Activated T-helper 2 cell treated with anti-CD3 and anti-CD28 coated beads, Interferon-gamma antibody, Interleukin-2, Interleukin-4, amounts not matched to agents 10 μg/mL and 5 μg/mL and 100 μg/mL, durations not matched to agents 14 hours and 24 hours and 36 hours (primary cell): ENCODE results near the gene NYAP1. TPM values are rescaled to one million over a fixed set of nuclear protein-coding genes. Genes with fewer than 3 reads are reported as not detected.
"Not testable (repeated sequence)": the region's sequence is repeated elsewhere in the genome, so short reads cannot be mapped to it uniquely, and the experiment has no call there.

Experiments used
- DNase-seq: peaks from one replicate; pipeline ENCODE4 v3.0.0; 2021; ENCODE audit warnings: low spot score
- H3K27ac Mint-ChIP-seq: one replicate; pipeline ENCODE4 v1.8.0; 2021; ENCODE audit warnings: mixed read lengths
- H3K27me3 Mint-ChIP-seq: one replicate; pipeline ENCODE4 v1.8.0; 2021; ENCODE audit warnings: low read depth, mixed read lengths
- H3K36me3 Mint-ChIP-seq: one replicate; pipeline ENCODE4 v1.8.0; 2021; ENCODE audit warnings: low read depth, mixed read lengths
- H3K4me1 Mint-ChIP-seq: one replicate; pipeline ENCODE4 v1.8.0; 2021; ENCODE audit warnings: low read depth, mixed read lengths
- H3K4me3 Mint-ChIP-seq: one replicate; pipeline ENCODE4 v1.8.0; 2021; ENCODE audit warnings: low read depth, mild to moderate bottlenecking, moderate library complexity, mixed read lengths
- H3K9me3 Mint-ChIP-seq: one replicate; pipeline ENCODE4 v1.8.0; 2021; ENCODE audit warnings: mixed read lengths
- intact Hi-C: fragments of 100-400 bp; cut with micrococcal nuclease; formaldehyde crosslinking; loops from one replicate; pipeline ENCODE4 v1.15.1; 2023
- total RNA-seq: library from RNA; stranded (reverse); gene quantifications from 2 replicates; pipeline ENCODE4 v1.2.3, GENCODE V29; 2022

Gene NYAP1
- total RNA-seq: 0.27 and 0.34 TPM in 2 replicates

DNA sequence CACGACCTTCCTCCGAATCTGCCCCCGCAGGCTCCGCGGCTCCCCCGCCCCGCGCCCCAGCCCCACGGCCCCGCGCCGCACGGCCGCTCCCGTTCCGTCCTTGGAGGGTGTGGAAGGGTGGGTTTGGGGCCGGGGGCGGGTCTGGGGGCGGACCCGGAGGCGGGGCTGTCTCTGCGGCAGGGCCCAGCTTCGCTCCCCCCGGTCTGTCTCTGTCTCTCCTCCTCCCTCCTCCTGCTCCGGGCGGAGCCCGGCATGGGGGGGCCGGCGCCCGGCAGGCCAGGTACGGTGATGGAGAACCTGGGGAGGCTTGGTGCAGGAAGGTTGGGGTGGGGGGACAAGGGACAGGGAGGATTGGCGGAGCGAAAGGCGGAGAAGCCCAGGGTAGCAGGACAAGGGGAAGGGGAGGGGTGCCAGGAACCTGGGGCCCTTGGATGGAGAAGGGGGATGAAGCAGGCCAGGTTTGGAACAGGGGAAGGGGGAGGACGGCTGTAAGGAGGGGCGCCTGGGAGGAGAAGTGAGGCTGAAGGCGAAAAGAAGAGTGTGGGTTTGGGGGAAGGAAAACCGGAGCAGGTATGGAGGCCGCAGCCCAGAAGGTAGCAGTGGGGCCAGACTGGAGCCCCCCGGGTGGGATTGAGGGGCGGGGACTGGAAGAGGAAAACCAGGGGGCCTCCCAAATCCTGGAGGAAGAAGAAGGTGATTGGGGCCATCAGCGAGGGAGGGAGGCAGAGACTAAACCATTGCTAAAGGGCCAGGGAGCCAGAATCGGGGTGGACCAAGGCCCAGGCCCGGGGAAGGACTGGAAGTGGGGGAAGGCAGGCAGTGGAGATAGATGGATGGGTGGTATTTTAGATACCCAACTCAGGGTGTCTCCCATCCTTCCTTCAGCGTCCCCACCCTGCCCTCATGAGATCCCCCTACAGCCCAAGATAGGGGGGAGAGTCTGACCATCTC lies at the start of gene NYAP1:
Gene NYAP1 (plus strand): TSS at position 206 of the 951 bp plus-strand sequence. CDS start 1,385 bp downstream, outside the sequence.
- H3K27me3 Mint-ChIP-seq: peaks cover 2% of the 10 kb centered on the region
- no peaks in the 10 kb centered on the region for H3K9me3 Mint-ChIP-seq
- peaks cover 8% of the 10 kb centered on the region for H3K4me1 Mint-ChIP-seq
- peak within 1 kb of the TSS; percentile 90 for H3K4me3 Mint-ChIP-seq
- H3K27ac Mint-ChIP-seq: peak within 1 kb of the TSS; percentile 9
- no peak for DNase-seq
- intact Hi-C loops: no loop called here
- H3K36me3 Mint-ChIP-seq: no peaks in the 10 kb centered on the region

DNA sequence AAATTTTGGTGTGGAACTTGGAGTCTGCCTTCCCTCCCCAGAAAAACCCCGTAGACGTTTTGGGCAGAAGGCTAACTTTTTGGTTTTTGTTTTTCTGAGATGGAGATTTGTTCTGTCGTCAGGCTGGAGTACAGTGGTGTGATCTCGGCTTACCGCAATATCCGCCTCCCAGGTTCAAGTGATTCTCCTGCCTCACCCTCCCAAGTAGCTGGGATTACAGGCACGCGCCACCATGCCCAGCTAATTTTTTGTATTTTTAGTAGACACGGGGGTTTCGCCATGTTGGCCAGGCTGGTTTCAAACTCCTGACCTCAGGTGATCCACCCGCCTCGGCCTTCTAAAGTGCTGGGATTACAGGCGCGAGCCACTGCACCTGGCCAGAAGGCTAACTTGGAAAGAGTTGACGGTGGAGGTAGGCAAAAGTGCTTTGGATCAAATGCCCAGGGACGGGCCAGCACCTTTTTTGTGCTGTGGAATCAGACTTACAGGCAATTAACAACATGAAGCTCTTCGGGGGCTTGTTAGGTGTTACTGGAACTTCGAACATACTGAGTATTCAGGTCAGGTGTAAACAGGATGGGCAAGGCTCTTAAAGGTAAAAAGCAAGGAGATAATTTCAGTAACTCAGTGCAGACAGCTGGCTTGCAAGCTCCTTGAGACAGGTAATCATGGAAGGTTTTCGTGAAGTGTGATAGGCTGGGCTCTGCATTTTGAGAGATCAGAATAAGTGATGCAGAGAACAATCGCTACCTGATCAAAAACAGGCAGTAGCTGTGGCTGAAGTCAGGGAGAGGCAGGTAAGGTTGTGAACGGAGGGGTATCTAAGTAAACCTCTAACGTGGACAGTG lies 49.2 kb upstream of the NYAP1 start:
- Mint-ChIP-seq H3K9me3 (no peaks in the 10 kb centered on the region), H3K27ac (peak overlapping the region; percentile 78), H3K27me3 (no peaks in the 10 kb centered on the region), H3K4me1 (peaks cover 35% of the 10 kb centered on the region), H3K36me3 (peaks cover 56% of the 10 kb centered on the region), H3K4me3 (peak overlapping the region; percentile 85)
- DNase-seq: no peak
- intact Hi-C loops: no loop called here

DNA sequence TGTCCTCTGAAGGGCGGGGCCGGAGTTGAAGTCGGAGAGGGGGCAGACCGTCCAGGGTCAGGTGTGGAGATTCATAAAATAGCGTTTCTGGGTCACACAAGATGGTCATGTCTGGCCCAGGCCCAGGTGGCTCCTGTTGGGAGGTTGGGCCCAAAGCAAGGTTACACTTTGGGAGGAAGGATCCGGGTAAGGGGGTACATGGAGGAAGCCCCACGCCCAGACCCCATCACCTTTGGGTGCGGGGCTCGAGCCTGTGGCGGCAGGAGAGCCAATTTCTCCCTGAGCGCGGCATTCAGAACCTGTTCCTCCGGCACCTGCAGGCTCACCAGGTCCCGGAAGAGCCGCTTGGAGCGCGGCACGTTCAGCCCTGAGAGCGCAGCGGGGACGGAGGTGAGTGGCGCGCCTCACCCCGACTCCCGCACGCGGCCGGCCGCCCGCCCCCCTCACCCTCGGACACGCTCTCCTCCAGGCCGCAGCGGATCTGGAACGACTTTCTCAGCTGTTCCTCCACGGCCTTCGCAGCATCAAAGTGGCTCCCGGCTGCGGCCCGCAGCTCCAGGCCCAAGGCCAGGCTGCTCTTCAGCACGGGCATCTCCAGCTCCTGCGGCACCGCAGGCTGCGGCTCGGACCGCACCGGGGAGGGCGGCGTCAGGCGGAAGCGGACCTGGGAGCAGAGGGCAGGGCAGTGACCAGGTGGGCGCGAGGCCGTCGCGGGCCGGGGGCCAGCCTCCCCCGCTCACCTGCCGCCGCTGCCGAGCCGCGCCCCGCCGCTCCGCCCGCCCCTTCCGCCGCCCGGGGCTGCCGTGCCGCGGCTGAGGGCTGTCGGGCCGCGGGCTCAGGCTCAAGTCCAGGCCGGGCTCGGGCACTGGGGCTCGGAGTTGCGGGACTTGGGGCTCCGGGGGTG lies 48.1 kb upstream of the NYAP1 start:
- H3K9me3 Mint-ChIP-seq: no peaks in the 10 kb centered on the region
- peaks cover 32% of the 10 kb centered on the region for H3K4me1 Mint-ChIP-seq
- H3K27ac Mint-ChIP-seq: peak overlapping the region; percentile 78
- peak overlapping the region; percentile 94 for H3K4me3 Mint-ChIP-seq
- intact Hi-C loops: no loop called here
- no peaks in the 10 kb centered on the region for H3K27me3 Mint-ChIP-seq
- H3K36me3 Mint-ChIP-seq: peaks cover 51% of the 10 kb centered on the region
- peak; percentile 38 for DNase-seq

DNA sequence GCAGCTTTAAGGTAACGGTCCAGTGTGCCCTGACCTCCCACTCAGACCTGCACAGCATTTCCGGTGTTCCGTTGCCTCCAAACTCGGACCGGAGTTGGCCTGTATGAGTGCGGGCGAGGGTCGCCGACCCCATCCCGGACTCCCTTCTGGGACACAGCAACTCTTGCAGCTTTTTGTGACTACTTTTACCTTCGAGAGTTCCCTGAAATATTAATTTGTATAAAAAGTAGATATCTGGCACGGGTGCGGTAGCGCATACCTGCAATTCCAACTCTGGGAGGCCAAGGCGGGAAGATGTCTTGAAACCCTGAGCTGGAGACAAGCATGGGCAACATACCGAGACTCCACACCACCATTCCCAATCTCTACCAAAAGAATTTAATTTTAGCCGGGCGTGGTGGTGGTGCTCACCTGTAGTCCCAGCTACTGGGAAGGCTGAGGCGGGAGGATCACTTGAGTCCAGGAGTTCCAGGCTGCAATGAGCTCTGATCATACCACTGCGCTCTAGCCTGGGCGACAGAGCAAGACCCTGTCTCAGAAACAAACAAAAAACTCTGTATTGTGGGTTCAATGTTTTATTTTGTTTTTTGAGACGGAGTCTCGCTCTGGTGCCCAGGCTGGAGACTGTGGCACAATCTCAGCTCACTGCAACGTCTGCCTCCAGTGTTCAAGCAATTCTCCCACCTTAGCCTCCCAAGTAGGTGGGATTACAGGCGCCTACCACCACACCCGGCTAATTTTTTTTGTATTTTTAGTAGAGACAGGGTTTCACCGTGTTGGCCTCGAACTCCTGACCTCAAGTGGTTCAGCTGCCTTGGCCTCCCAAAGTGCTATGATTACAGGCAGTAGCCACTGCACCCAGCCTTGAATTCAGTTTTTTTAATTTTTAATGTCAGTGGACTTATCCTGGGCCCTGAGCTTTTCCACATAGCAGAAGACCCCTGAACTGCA lies 46.3 kb upstream of the NYAP1 start:
- peaks cover 21% of the 10 kb centered on the region for H3K4me1 Mint-ChIP-seq
- H3K27me3 Mint-ChIP-seq: no peaks in the 10 kb centered on the region
- intact Hi-C loops: no loop called here
- no peak overlapping the region for H3K27ac Mint-ChIP-seq
- H3K9me3 Mint-ChIP-seq: no peaks in the 10 kb centered on the region
- peaks cover 39% of the 10 kb centered on the region for H3K36me3 Mint-ChIP-seq
- H3K4me3 Mint-ChIP-seq: peak overlapping the region; percentile 37
- DNase-seq: no peak

GRCh38 chr7:100438172-100438571 lies 45.6 kb upstream of the NYAP1 start:
- H3K4me1 Mint-ChIP-seq: peaks cover 16% of the 10 kb centered on the region
- no peak for DNase-seq
- H3K27me3 Mint-ChIP-seq: no peaks in the 10 kb centered on the region
- H3K9me3 Mint-ChIP-seq: no peaks in the 10 kb centered on the region
- no peak overlapping the region for H3K4me3 Mint-ChIP-seq
- intact Hi-C loops: no loop called here
- H3K27ac Mint-ChIP-seq: peak overlapping the region; percentile 55
- peaks cover 32% of the 10 kb centered on the region for H3K36me3 Mint-ChIP-seq

GRCh38 chr7:100438731-100439130 lies 45.0 kb upstream of the NYAP1 start:
- peaks cover 11% of the 10 kb centered on the region for H3K4me1 Mint-ChIP-seq
- H3K36me3 Mint-ChIP-seq: peaks cover 26% of the 10 kb centered on the region
- H3K27ac Mint-ChIP-seq, H3K9me3 Mint-ChIP-seq, H3K4me3 Mint-ChIP-seq, intact Hi-C loops, H3K27me3 Mint-ChIP-seq, DNase-seq: not testable (repeated sequence)

- Mint-ChIP-seq H3K4me1 (peaks cover 12% of the 10 kb centered on the region), H3K36me3 (peaks cover 21% of the 10 kb centered on the region)
- DNase-seq, H3K4me3 Mint-ChIP-seq, H3K27me3 Mint-ChIP-seq, H3K9me3 Mint-ChIP-seq, H3K27ac Mint-ChIP-seq, intact Hi-C loops: not testable (repeated sequence)
Measured at GRCh38 chr7:100439244-100439643, 44.5 kb upstream of the NYAP1 start.

GRCh38 chr7:100441641-100442535 lies 41.8 kb upstream of the NYAP1 start:
- H3K9me3 Mint-ChIP-seq: no peaks in the 10 kb centered on the region
- H3K4me1 Mint-ChIP-seq: peaks cover 14% of the 10 kb centered on the region
- no peaks in the 10 kb centered on the region for H3K36me3 Mint-ChIP-seq
- no peak for DNase-seq
- no peak overlapping the region for H3K4me3 Mint-ChIP-seq
- H3K27ac Mint-ChIP-seq: no peak overlapping the region
- intact Hi-C loops: no loop called here
- H3K27me3 Mint-ChIP-seq: no peaks in the 10 kb centered on the region

GRCh38 chr7:100443096-100443840 lies 40.5 kb upstream of the NYAP1 start:
- Mint-ChIP-seq H3K9me3 (no peaks in the 10 kb centered on the region), H3K36me3 (no peaks in the 10 kb centered on the region), H3K4me3 (no peak overlapping the region), H3K27me3 (no peaks in the 10 kb centered on the region), H3K4me1 (peaks cover 14% of the 10 kb centered on the region), H3K27ac (peak overlapping the region; percentile 20)
- intact Hi-C loops: no loop called here
- no peak for DNase-seq
